ENCODE measurements around the gene RPLP1. TPM values are rescaled to one million over a fixed set of nuclear protein-coding genes. Genes with fewer than 3 reads are reported as not detected.

The RPLP1 gene
- polyA plus RNA-seq, 1 donor (not counting 4 experiments of a cell fraction or from before 2014, with no cell fraction given): 755 TPM

GRCh38 chr15:69474846-69475455 lies 22.3 kb downstream of the RPLP1 start:
- TF ChIP-seq CTCF (optimal IDR thresholded peaks at IDR 0.05 in 1 of 3, IDR thresholded peaks at IDR 0.05 in 1 of 3, conservative IDR thresholded peaks at IDR 0.05 in 1 of 3; ENCODE audit: extremely low read depth in 1 of 3, insufficient read depth in 2 of 3, low read length in 3 of 3) (peak in 2 of 3 experiments; percentile 14 to 41), EZH2 (IDR thresholded peaks at IDR 0.05; ENCODE audit: low read length) (no peak)
- no peaks in the 10 kb centered on the region for H3K9me3 ChIP-seq (ENCODE audit: control insufficient read depth, low read depth, low read length)
- no peak for DNase-seq (ENCODE audit: low read depth, low spot score)
- no peaks in the 10 kb centered on the region for H3K36me3 ChIP-seq (ENCODE audit: control insufficient read depth in 2 of 2, extremely low read depth in 1 of 2, insufficient read depth in 2 of 2, low read length in 2 of 2)
- H3K9me1 ChIP-seq (ENCODE audit: control insufficient read depth, extremely low read depth, insufficient read depth, low read length): no peaks in the 10 kb centered on the region
- no peak overlapping the region for H3K9ac ChIP-seq (ENCODE audit: control insufficient read depth, extremely low read depth, insufficient read depth, low read length)
- peaks cover 6% of the 10 kb centered on the region for H3K27me3 ChIP-seq (ENCODE audit: control insufficient read depth, extremely low read depth, insufficient read depth, low read length)
- dilution Hi-C loops (cut with MboI; ENCODE audit: extremely low pct_ligation_motif_present, low sequenced_read_pairs): no loop called here
- H3K79me2 ChIP-seq (ENCODE audit: control insufficient read depth, insufficient read depth, low read length): no peaks in the 10 kb centered on the region
- no peak for FAIRE-seq
- H3K27ac ChIP-seq (ENCODE audit: control insufficient read depth, insufficient read depth, low read length): no peak overlapping the region
- no peak overlapping the region for H2AFZ ChIP-seq (ENCODE audit: control insufficient read depth, low read length)
- peaks cover 5% of the 10 kb centered on the region for H3K4me1 ChIP-seq (ENCODE audit: control insufficient read depth, extremely low read depth, insufficient read depth, low read length)
- H4K20me1 ChIP-seq (ENCODE audit: control insufficient read depth, extremely low read depth, insufficient read depth, low read length): no peaks in the 10 kb centered on the region
- no peak overlapping the region for H3K4me2 ChIP-seq (ENCODE audit: control insufficient read depth, extremely low read depth, insufficient read depth, low read depth, low read length)
- H3K4me3 ChIP-seq (ENCODE audit: control insufficient read depth in 2 of 3, extremely low read depth in 1 of 3, insufficient read depth in 2 of 3, low read depth in 1 of 3, low read length in 3 of 3): no peak overlapping the region

- no peak overlapping the region for H3K27ac ChIP-seq (ENCODE audit: control insufficient read depth, insufficient read depth, low read length)
- no peak overlapping the region for H3K4me2 ChIP-seq (ENCODE audit: control insufficient read depth, extremely low read depth, insufficient read depth, low read depth, low read length)
- FAIRE-seq (peak; percentile 95), DNase-seq (ENCODE audit: low read depth, low spot score) (no peak)
- H3K79me2 ChIP-seq (ENCODE audit: control insufficient read depth, insufficient read depth, low read length): no peaks in the 10 kb centered on the region
- H3K4me3 ChIP-seq (ENCODE audit: control insufficient read depth in 2 of 3, extremely low read depth in 1 of 3, insufficient read depth in 2 of 3, low read depth in 1 of 3, low read length in 3 of 3): no peak overlapping the region
- no peaks in the 10 kb centered on the region for H4K20me1 ChIP-seq (ENCODE audit: control insufficient read depth, extremely low read depth, insufficient read depth, low read length)
- no peak overlapping the region for H2AFZ ChIP-seq (ENCODE audit: control insufficient read depth, low read length)
- H3K36me3 ChIP-seq (ENCODE audit: control insufficient read depth in 2 of 2, extremely low read depth in 1 of 2, insufficient read depth in 2 of 2, low read length in 2 of 2): no peaks in the 10 kb centered on the region
- peaks cover 5% of the 10 kb centered on the region for H3K4me1 ChIP-seq (ENCODE audit: control insufficient read depth, extremely low read depth, insufficient read depth, low read length)
- dilution Hi-C loops (cut with MboI; ENCODE audit: extremely low pct_ligation_motif_present, low sequenced_read_pairs): no loop called here
- TF ChIP-seq CTCF (optimal IDR thresholded peaks at IDR 0.05 in 1 of 3, IDR thresholded peaks at IDR 0.05 in 1 of 3, conservative IDR thresholded peaks at IDR 0.05 in 1 of 3; ENCODE audit: extremely low read depth in 1 of 3, insufficient read depth in 2 of 3, low read length in 3 of 3): peak; percentile 95 to 97 (median 97)
- TF ChIP-seq EZH2 (IDR thresholded peaks at IDR 0.05; ENCODE audit: low read length): no peak
- no peaks in the 10 kb centered on the region for H3K9me3 ChIP-seq (ENCODE audit: control insufficient read depth, low read depth, low read length)
- no peaks in the 10 kb centered on the region for H3K9me1 ChIP-seq (ENCODE audit: control insufficient read depth, extremely low read depth, insufficient read depth, low read length)
- no peak overlapping the region for H3K9ac ChIP-seq (ENCODE audit: control insufficient read depth, extremely low read depth, insufficient read depth, low read length)
- peaks cover 6% of the 10 kb centered on the region for H3K27me3 ChIP-seq (ENCODE audit: control insufficient read depth, extremely low read depth, insufficient read depth, low read length)
These were observed 23.2 kb downstream of the RPLP1 start for GRCh38 chr15:69475769-69476358.
